ENCODE data around the gene NPHP4.

- TF ChIP-seq CTCF (IDR thresholded peaks at IDR 0.05) = no peak
- TF ChIP-seq POLR2A (IDR thresholded peaks at IDR 0.05) = no peak
Observed at GRCh38 chr1:5945445-5945844, 46.8 kb downstream of the NPHP4 start.
